IMR-90 (cell line): ENCODE results near the gene ERG. TPM values are rescaled to one million over a fixed set of nuclear protein-coding genes. Genes with fewer than 3 reads are reported as not detected.

Experiments used
- ATAC-seq: fragments of 200-7000 bp; cut with Tn5 transposase; 2 replicates; pipeline ENCODE4 v1.9.1; 2020; ENCODE audit warnings: low read depth, mild to moderate bottlenecking, moderate library complexity
- BruUV-seq: library from RNA; stranded (reverse); fragments of 400-500 nt; replicated peaks from 2 replicates; lab custom pipeline; 2021; lab: Mats Ljungman, UMichigan
- CTCF ChIA-PET: fragments of 300-600 bp; formaldehyde crosslinking; extraction: SDS; loops from one replicate; lab custom pipeline; 2021; ENCODE audit warnings: antibody characterized with exemption; lab: Yijun Ruan, JAX
- POLR2A ChIA-PET: fragments of 300-600 bp; sonication (Branson Sonifier 250); formaldehyde crosslinking; loops from one replicate; lab custom pipeline; 2022; ENCODE audit warnings: antibody characterized with exemption; ENCODE audit not compliant: unreplicated experiment; lab: Charles Lee
- DNase-seq: peaks from one replicate; pipeline ENCODE4 v3.0.0; 2013
- H2AFZ ChIP-seq: replicated peaks from 2 replicates; pipeline ENCODE3; 2013; ENCODE audit warnings: low read length, mild to moderate bottlenecking; ENCODE audit not compliant: poor library complexity
- H2AK5ac ChIP-seq: 2 replicates; pipeline ENCODE4 v1.6.1; 2013; ENCODE audit warnings: low read depth, low read length, inconsistent platforms
- H2AK9ac ChIP-seq: replicated peaks from 2 replicates; pipeline ENCODE3; 2013; ENCODE audit warnings: mild to moderate bottlenecking, low read depth, low read length, moderate library complexity; ENCODE audit not compliant: poor library complexity
- H2BK120ac ChIP-seq: 2 replicates; pipeline ENCODE4 v1.6.1; 2013; ENCODE audit warnings: low read depth, low read length, inconsistent platforms
- H2BK15ac ChIP-seq: 3 replicates; pipeline ENCODE4 v1.6.1; 2013; ENCODE audit warnings: low read depth, low read length, inconsistent platforms
- H2BK20ac ChIP-seq: 2 replicates; pipeline ENCODE4 v1.6.1; 2013; ENCODE audit warnings: low read depth, mild to moderate bottlenecking, inconsistent platforms, low read length, moderate library complexity
- H2BK5ac ChIP-seq: 2 replicates; pipeline ENCODE4 v1.6.1; 2013; ENCODE audit warnings: mild to moderate bottlenecking, low read depth, low read length, inconsistent platforms; ENCODE audit not compliant: poor library complexity, severe bottlenecking
- H3K14ac ChIP-seq: replicated peaks from 2 replicates; pipeline ENCODE4 v1.6.1; 2013; ENCODE audit warnings: low read depth, low read length, inconsistent platforms
- H3K18ac ChIP-seq: 2 replicates; pipeline ENCODE4 v1.6.1; 2013; ENCODE audit warnings: low read depth, low read length, control low read depth
- H3K23ac ChIP-seq: 2 replicates; pipeline ENCODE4 v1.6.1; 2013; ENCODE audit warnings: low read depth, low read length, inconsistent platforms
- H3K27ac ChIP-seq: 2 replicates; pipeline ENCODE4 v1.5.1; 2013; ENCODE audit warnings: mild to moderate bottlenecking, control low read depth, low read length; ENCODE audit not compliant: insufficient read depth
- H3K27me3 ChIP-seq: 2 replicates; pipeline ENCODE4 v1.6.1; 2013; ENCODE audit warnings: low read length; ENCODE audit not compliant: control insufficient read depth, insufficient read depth
- H3K36me3 ChIP-seq: 2 replicates; pipeline ENCODE4 v1.6.1; 2013; ENCODE audit warnings: low read length, mixed read lengths; ENCODE audit not compliant: control insufficient read depth, insufficient read depth
- H3K4ac ChIP-seq: 2 replicates; pipeline ENCODE4 v1.6.1; 2013; ENCODE audit warnings: low read depth, low read length, inconsistent platforms
- H3K4me1 ChIP-seq: 2 replicates; pipeline ENCODE4 v1.6.1; 2013; ENCODE audit warnings: low read length, mixed read lengths; ENCODE audit not compliant: control insufficient read depth, insufficient read depth
- H3K4me2 ChIP-seq: 2 replicates; pipeline ENCODE4 v1.6.1; 2013; ENCODE audit warnings: low read depth, mild to moderate bottlenecking, control low read depth, low read length, moderate library complexity
- H3K4me3 ChIP-seq: 2 replicates; pipeline ENCODE4 v1.5.1; 2013; ENCODE audit warnings: low read depth, mild to moderate bottlenecking, control low read depth, low read length, moderate library complexity; ENCODE audit not compliant: insufficient read depth
- H3K56ac ChIP-seq: 2 replicates; pipeline ENCODE4 v1.6.1; 2013; ENCODE audit warnings: low read length, inconsistent platforms; ENCODE audit not compliant: insufficient read depth; ENCODE audit errors: extremely low read depth
- H3K79me1 ChIP-seq, 2 experiments: 2 replicates each; pipeline ENCODE4 v1.6.1; 2013; ENCODE audit warnings: low read length in 2 of 2, inconsistent platforms in 1 of 2, low read depth in 1 of 2
- H3K9ac ChIP-seq: 2 replicates; pipeline ENCODE4 v1.6.1; 2013; ENCODE audit warnings: low read depth, low read length, control low read depth
- H3K9me1 ChIP-seq: 2 replicates; pipeline ENCODE4 v1.6.1; 2013; ENCODE audit warnings: low read length, inconsistent platforms; ENCODE audit not compliant: insufficient read depth
- H3K9me3 ChIP-seq: 2 replicates; pipeline ENCODE4 v1.6.1; 2013; ENCODE audit warnings: low read length; ENCODE audit not compliant: control insufficient read depth, insufficient read depth
- H4K20me1 ChIP-seq: 2 replicates; pipeline ENCODE4 v1.6.1; 2013; ENCODE audit warnings: low read length, inconsistent platforms; ENCODE audit not compliant: insufficient read depth
- H4K5ac ChIP-seq: 2 replicates; pipeline ENCODE4 v1.6.1; 2013; ENCODE audit warnings: mild to moderate bottlenecking, low read depth, low read length, control low read depth
- H4K8ac ChIP-seq, 2 experiments: 2 replicates each; pipeline ENCODE4 v1.6.1; 2013; ENCODE audit warnings: low read depth in 2 of 2, low read length in 2 of 2, control low read depth in 1 of 2, inconsistent platforms in 1 of 2
- H4K91ac ChIP-seq: 2 replicates; pipeline ENCODE4 v1.6.1; 2013; ENCODE audit warnings: low read depth, low read length, inconsistent platforms; ENCODE audit not compliant: insufficient read depth
- CEBPB ChIP-seq: IDR thresholded peaks from 2 replicates; pipeline ENCODE4 v1.6.1; 2012; ENCODE audit warnings: low read depth, low read length, improper control_type of control experiment
- MXI1 ChIP-seq: IDR thresholded peaks from 2 replicates; pipeline ENCODE4 v1.6.1; 2012; ENCODE audit warnings: low read depth, mild to moderate bottlenecking, low read length, moderate library complexity, borderline replicate concordance
- RCOR1 ChIP-seq: IDR thresholded peaks from 2 replicates; pipeline ENCODE4 v1.6.1; 2012; ENCODE audit warnings: mild to moderate bottlenecking, low read length, improper control_type of control experiment; ENCODE audit not compliant: insufficient replicate concordance
- WGBS, 2 experiments: methylation state at CpG; one replicate each; pipeline versions ENCODE4 v1.1.5 to v1.1.7; 2013; ENCODE audit warnings: missing lambda C conversion rate in 2 of 2; ENCODE audit not compliant: insufficient read length in 1 of 2; ENCODE audit errors: extremely low coverage in 2 of 2; 5-methylcytosine and 5-hydroxymethylcytosine counted together
- dilution Hi-C: fragments of 300-500 bp; cut with HindIII; formaldehyde crosslinking; loops from one replicate; pipeline ENCODE4 v1.14.3; 2018; ENCODE audit warnings: low sequenced_read_pairs; ENCODE audit not compliant: unreplicated experiment
- in situ Hi-C: fragments of 300-500 bp; cut with MboI; formaldehyde crosslinking; loops from 3 replicates; pipeline ENCODE4 v1.14.3; 2019; ENCODE audit warnings: low sequenced_read_pairs, inconsistent platforms, mixed read lengths
- intact Hi-C: fragments of 100-400 bp; cut with micrococcal nuclease; formaldehyde crosslinking; loops from 2 replicates; pipeline ENCODE4 v1.10.0; 2022
- polyA plus RNA-seq, 3 experiments: library from polyadenylated mRNA; depleted of rRNA; stranded (reverse); fragments of >200 nt; gene quantifications; 2 replicates each; pipeline ENCODE4 v1.2.3, GENCODE V29; 2012; ENCODE audit warnings: low replicate concordance in 1 of 3
- total RNA-seq: library from RNA; depleted of rRNA; stranded (reverse); fragments of >200 nt; gene quantifications from 2 replicates; pipeline ENCODE4 v1.2.3, GENCODE V29; 2012

Gene ERG
- total and polyA plus RNA-seq, 2 of the 4 experiments (the other 2 are of a cell fraction): not detected

DNA sequence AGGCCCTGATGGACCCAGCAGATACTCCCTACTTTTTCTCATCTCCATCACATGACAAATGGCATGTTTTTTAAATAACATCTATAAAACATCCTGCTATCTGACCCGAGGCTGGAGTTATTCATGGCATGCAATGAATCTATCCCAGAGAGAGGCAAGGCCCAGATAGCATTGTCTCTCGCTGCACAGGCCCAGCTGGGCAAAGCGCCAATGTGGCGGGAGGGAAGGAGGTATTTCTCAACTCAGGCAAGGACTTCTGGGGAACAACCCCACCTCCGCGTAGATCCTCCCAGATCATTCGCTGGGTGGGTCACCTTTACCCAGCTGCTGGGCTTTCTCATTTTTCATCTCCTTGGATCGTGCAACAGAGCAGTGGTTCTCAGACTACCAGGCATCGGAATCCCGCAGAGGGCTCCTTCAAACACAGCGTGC, 59.8 kb downstream of the ERG start:
- Histone ChIP-seq H4K20me1 (no peaks in the 10 kb centered on the region), H3K18ac (no peak overlapping the region), H3K4me2 (no peak overlapping the region), H2AK9ac (no peak overlapping the region), H4K8ac (no peak overlapping the region), H2BK15ac (no peak overlapping the region), H3K4ac (no peak overlapping the region), H3K27ac (no peak overlapping the region), H2BK120ac (no peak overlapping the region), H4K5ac (no peak overlapping the region), H3K36me3 (no peaks in the 10 kb centered on the region), H2BK5ac (no peak overlapping the region), H3K56ac (no peak overlapping the region), H3K79me1 (no peaks in the 10 kb centered on the region), H3K14ac (no peak overlapping the region), H2BK20ac (no peak overlapping the region), H3K4me1 (peaks cover 12% of the 10 kb centered on the region), H3K4me3 (no peak overlapping the region), H3K23ac (no peak overlapping the region), H3K27me3 (no peaks in the 10 kb centered on the region), H4K91ac (no peak overlapping the region), H3K9me1 (peaks cover 7% of the 10 kb centered on the region; the same call in 1 of the 2 replicates), H2AFZ (no peak overlapping the region), H2AK5ac (no peak overlapping the region), H3K9ac (no peak overlapping the region), H3K9me3 (no peaks in the 10 kb centered on the region)
- intact Hi-C loops (no loop called here), in situ Hi-C loops (no loop called here), dilution Hi-C loops (no loop called here)
- WGBS, 2 experiments: 69% methylated on average over 7 of the region's 11 CpGs; no CpG with 5 or more reads in 1 of the 2 experiments
- TF ChIP-seq CEBPB: peak; percentile 49
- no peak for TF ChIP-seq MXI1
- TF ChIP-seq RCOR1: no peak
- CTCF ChIA-PET: no interaction called here
- no TSS peak for BruUV-seq
- POLR2A ChIA-PET: no interaction called here
- DNase-seq (peak; percentile 71), ATAC-seq (peak; percentile 71)
